Measurements from ENCODE around the gene EVI5L.

The EVI5L gene

DNA sequence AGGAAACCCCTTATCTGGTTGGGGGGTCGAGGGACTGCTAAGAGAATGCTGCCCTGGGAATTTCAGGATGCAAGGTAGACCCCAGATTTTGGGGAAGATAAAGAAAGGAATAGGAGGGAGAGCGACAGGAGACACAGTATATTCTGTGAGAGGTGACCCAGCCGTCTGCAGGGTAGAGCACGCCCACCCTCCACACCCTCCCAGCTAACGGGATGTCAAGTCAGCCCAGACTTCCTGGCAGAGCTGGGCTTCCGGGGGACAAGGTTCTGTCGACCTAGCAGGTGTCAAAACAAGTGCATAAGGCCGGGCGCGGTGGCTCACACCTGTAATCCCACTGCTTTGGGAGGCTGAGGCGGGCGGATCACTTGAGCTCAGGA is 44.9 kb downstream of the EVI5L start:
- no peak overlapping the region for H3K4me3 ChIP-seq (ENCODE audit: low read depth, low read length)
- no peak for DNase-seq (ENCODE audit: low read depth, low spot score)
- TF ChIP-seq, protein P1, sequence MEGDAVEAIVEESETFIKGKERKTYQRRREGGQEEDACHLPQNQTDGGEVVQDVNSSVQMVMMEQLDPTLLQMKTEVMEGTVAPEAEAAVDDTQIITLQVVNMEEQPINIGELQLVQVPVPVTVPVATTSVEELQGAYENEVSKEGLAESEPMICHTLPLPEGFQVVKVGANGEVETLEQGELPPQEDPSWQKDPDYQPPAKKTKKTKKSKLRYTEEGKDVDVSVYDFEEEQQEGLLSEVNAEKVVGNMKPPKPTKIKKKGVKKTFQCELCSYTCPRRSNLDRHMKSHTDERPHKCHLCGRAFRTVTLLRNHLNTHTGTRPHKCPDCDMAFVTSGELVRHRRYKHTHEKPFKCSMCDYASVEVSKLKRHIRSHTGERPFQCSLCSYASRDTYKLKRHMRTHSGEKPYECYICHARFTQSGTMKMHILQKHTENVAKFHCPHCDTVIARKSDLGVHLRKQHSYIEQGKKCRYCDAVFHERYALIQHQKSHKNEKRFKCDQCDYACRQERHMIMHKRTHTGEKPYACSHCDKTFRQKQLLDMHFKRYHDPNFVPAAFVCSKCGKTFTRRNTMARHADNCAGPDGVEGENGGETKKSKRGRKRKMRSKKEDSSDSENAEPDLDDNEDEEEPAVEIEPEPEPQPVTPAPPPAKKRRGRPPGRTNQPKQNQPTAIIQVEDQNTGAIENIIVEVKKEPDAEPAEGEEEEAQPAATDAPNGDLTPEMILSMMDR (IDR thresholded peaks at IDR 0.05; ENCODE audit: low read depth, low read length): no peak
- in situ Hi-C loops (cut with HindIII; ENCODE audit: low sequenced_read_pairs): no loop called here

DNA sequence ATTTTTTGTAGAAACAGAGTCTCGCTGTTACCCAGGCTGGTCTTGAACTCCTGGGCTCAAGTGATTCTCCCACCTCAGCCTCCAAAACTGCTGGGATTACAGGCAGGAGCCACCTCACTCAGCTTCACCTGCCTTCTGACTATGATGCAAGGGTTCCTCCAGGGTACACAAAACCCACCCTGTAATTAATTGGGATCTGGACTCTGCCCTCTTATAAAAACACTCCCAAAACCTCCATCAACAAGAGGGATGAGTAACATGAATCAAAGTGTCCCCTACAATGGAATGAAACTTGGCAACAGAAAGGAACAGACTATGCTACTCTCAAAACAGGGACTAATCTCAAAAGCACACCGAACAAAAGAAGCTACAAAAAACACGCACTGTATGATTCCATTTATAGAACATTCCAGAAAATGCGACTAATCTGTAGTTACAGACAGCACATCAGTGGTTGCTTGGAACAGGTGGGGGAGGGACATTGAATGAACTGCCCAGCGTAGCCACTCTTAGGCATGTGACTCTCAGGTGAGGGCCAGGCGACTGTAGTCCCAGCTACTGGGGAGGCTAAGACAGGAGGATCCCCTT is 47.3 kb downstream of the EVI5L start:
- H3K4me3 ChIP-seq (ENCODE audit: low read depth, low read length): no peak overlapping the region
- no peak for DNase-seq (ENCODE audit: low read depth, low spot score)
- in situ Hi-C loops (cut with HindIII; ENCODE audit: low sequenced_read_pairs): no loop called here
- TF ChIP-seq, protein P1 (IDR thresholded peaks at IDR 0.05; ENCODE audit: low read depth, low read length): no peak

- in situ Hi-C loops (cut with HindIII; ENCODE audit: low sequenced_read_pairs): no loop called here
- H3K4me3 ChIP-seq (ENCODE audit: low read depth, low read length): no peak overlapping the region
- no peak for DNase-seq (ENCODE audit: low read depth, low spot score)
- TF ChIP-seq, protein P1 (IDR thresholded peaks at IDR 0.05; ENCODE audit: low read depth, low read length): no peak
Observed at GRCh38 chr19:7879111-7879807, 49.2 kb downstream of the EVI5L start.

DNA sequence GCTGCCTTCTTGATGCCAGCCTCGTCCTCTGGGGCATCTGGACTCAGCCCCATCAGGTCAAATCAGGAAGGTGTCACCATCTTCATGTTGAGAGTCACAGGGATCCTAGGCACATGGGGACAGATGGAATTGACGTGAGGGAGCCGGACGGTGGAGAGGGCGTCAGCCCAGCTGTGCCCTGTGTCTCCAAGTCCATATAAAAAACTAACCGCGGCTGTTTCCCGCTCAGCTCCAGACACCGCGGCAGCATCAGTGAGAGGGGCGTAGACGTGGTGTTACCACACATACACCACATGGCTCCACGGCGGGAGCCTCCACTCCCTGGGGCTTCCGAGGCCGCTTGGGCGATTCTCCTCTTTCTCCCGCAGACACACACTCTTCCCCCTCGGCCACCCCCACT is 49.8 kb downstream of the EVI5L start:
- H3K4me3 ChIP-seq (ENCODE audit: low read depth, low read length): no peak overlapping the region
- in situ Hi-C loops (cut with HindIII; ENCODE audit: low sequenced_read_pairs): no loop called here
- TF ChIP-seq, protein P1 (IDR thresholded peaks at IDR 0.05; ENCODE audit: low read depth, low read length): no peak
- no peak for DNase-seq (ENCODE audit: low read depth, low spot score)

- no peak overlapping the region for H3K4me3 ChIP-seq (ENCODE audit: low read depth, low read length)
- in situ Hi-C loops (cut with HindIII; ENCODE audit: low sequenced_read_pairs): no loop called here
- no peak for DNase-seq (ENCODE audit: low read depth, low spot score)
- TF ChIP-seq, protein P1 (IDR thresholded peaks at IDR 0.05; ENCODE audit: low read depth, low read length): no peak
Observed at GRCh38 chr19:7881910-7882309, 51.9 kb downstream of the EVI5L start.

GRCh38 chr19:7883105-7883504 is 53.1 kb downstream of the EVI5L start:
- TF ChIP-seq, protein P1 (IDR thresholded peaks at IDR 0.05; ENCODE audit: low read depth, low read length): no peak
- in situ Hi-C loops (cut with HindIII; ENCODE audit: low sequenced_read_pairs): no loop called here
- DNase-seq (ENCODE audit: low read depth, low spot score): no peak
- no peak overlapping the region for H3K4me3 ChIP-seq (ENCODE audit: low read depth, low read length)
